Fibroblast of mammary gland (primary cell): ENCODE measurements around the gene PUS1.

Experiments
- DNase-seq: peaks from one replicate; pipeline ENCODE4 v3.0.0-alpha.2; 2010; ENCODE audit warnings: low read depth
- H3K4me3 ChIP-seq: 2 replicates; pipeline ENCODE4 v1.5.1; 2011; ENCODE audit warnings: low read depth, mild to moderate bottlenecking, low read length, moderate library complexity; ENCODE audit not compliant: control insufficient read depth
- CTCF ChIP-seq: conservative IDR thresholded peaks from 2 replicates; pipeline ENCODE4 v1.5.1; 2011; ENCODE audit warnings: low read depth, low read length, inconsistent platforms; ENCODE audit not compliant: control insufficient read depth, insufficient read depth

Gene PUS1

GRCh38 chr12:131904346-131904745, 24.7 kb upstream of the PUS1 start:
- no peak for TF ChIP-seq CTCF
- DNase-seq = no peak
- no peak overlapping the region for H3K4me3 ChIP-seq

GRCh38 chr12:131905081-131905629, 23.9 kb upstream of the PUS1 start:
- TF ChIP-seq CTCF = no peak
- H3K4me3 ChIP-seq = no peak overlapping the region
- DNase-seq = no peak

- DNase-seq = no peak
- no peak for TF ChIP-seq CTCF
- no peak overlapping the region for H3K4me3 ChIP-seq
These were observed 23.4 kb upstream of the PUS1 start for GRCh38 chr12:131905630-131906091.

- no peak for TF ChIP-seq CTCF
- no peak for DNase-seq
- H3K4me3 ChIP-seq = no peak overlapping the region
These were observed 21.5 kb upstream of the PUS1 start for GRCh38 chr12:131907379-131908091.

GRCh38 chr12:131908092-131909080, 20.7 kb upstream of the PUS1 start:
- no peak overlapping the region for H3K4me3 ChIP-seq
- no peak for TF ChIP-seq CTCF
- DNase-seq = no peak

- H3K4me3 ChIP-seq = no peak overlapping the region
- TF ChIP-seq CTCF = no peak
- DNase-seq = no peak
These were observed 19.9 kb upstream of the PUS1 start for GRCh38 chr12:131909081-131909751.
